Activated CD4-positive, alpha-beta T cell treated with anti-CD3 and anti-CD28 coated beads, Interleukin-2, amount 10 ng/mL, durations not matched to agents 7 days and 5 days (primary cell): ENCODE results near the gene LILRA2. TPM values are rescaled to one million over a fixed set of nuclear protein-coding genes. Genes with fewer than 3 reads are reported as not detected.

Source experiments
- CTCF ChIA-PET: fragments of 350-600 bp; sonication (Branson Sonifier 250); formaldehyde crosslinking; loops from one replicate; lab custom pipeline; 2021; ENCODE audit warnings: antibody characterized with exemption; lab: Charles Lee
- POLR2A ChIA-PET: fragments of 350-600 bp; sonication (Branson Sonifier 250); formaldehyde crosslinking; loops from one replicate; lab custom pipeline; 2021; ENCODE audit warnings: antibody characterized with exemption; lab: Charles Lee
- DNase-seq: peaks from one replicate; pipeline ENCODE4 v3.0.0-alpha.2; 2020
- H3K27ac Mint-ChIP-seq: one replicate; pipeline ENCODE4 v1.8.0; 2021; ENCODE audit warnings: mild to moderate bottlenecking, moderate library complexity, mixed read lengths
- H3K27me3 Mint-ChIP-seq: one replicate; pipeline ENCODE4 v1.8.0; 2021; ENCODE audit warnings: mixed read lengths
- H3K36me3 Mint-ChIP-seq: one replicate; pipeline ENCODE4 v1.8.0; 2021; ENCODE audit warnings: low read depth, mixed read lengths
- H3K4me1 Mint-ChIP-seq: one replicate; pipeline ENCODE4 v1.8.0; 2021; ENCODE audit warnings: mixed read lengths
- H3K4me3 Mint-ChIP-seq: one replicate; pipeline ENCODE4 v1.8.0; 2021; ENCODE audit warnings: mild to moderate bottlenecking, moderate library complexity, mixed read lengths
- H3K9me3 Mint-ChIP-seq: one replicate; pipeline ENCODE4 v1.8.0; 2021; ENCODE audit warnings: mixed read lengths
- total RNA-seq, 2 experiments: library from RNA; stranded (reverse); gene quantifications; one replicate each; pipeline ENCODE4 v1.2.3, GENCODE V29; 2021

The LILRA2 gene
- total RNA-seq: not detected

- CTCF ChIA-PET: no interaction called here
- Mint-ChIP-seq H3K36me3 (no peaks in the 10 kb centered on the region), H3K4me1 (peaks cover 9% of the 10 kb centered on the region), H3K27me3 (peaks cover 25% of the 10 kb centered on the region), H3K4me3 (no peak within 1 kb of the TSS), H3K27ac (no peak within 1 kb of the TSS), H3K9me3 (no peaks in the 10 kb centered on the region)
- DNase-seq: no peak
- POLR2A ChIA-PET: no interaction called here
Measured at GRCh38 chr19:54573330-54573872, at the start of gene LILRA2. Gene LILRA2, plus strand, starts transcription at chr19:54573790. Its CDS starts 89 bp downstream, at chr19:54573879.

GRCh38 chr19:54525636-54526035, 48.0 kb upstream of the LILRA2 start:
- H3K27me3 Mint-ChIP-seq: peaks cover 10% of the 10 kb centered on the region
- CTCF ChIA-PET: no interaction called here
- no peak overlapping the region for H3K4me3 Mint-ChIP-seq
- DNase-seq: no peak
- H3K27ac Mint-ChIP-seq: no peak overlapping the region
- H3K9me3 Mint-ChIP-seq: peaks cover 6% of the 10 kb centered on the region
- peaks cover 46% of the 10 kb centered on the region for H3K4me1 Mint-ChIP-seq
- POLR2A ChIA-PET: no interaction called here
- no peaks in the 10 kb centered on the region for H3K36me3 Mint-ChIP-seq

- H3K27me3 Mint-ChIP-seq: peaks cover 14% of the 10 kb centered on the region
- H3K4me1 Mint-ChIP-seq: peaks cover 40% of the 10 kb centered on the region
- DNase-seq: no peak
- POLR2A ChIA-PET: no interaction called here
- peaks cover 6% of the 10 kb centered on the region for H3K9me3 Mint-ChIP-seq
- no peak overlapping the region for H3K27ac Mint-ChIP-seq
- H3K4me3 Mint-ChIP-seq: no peak overlapping the region
- H3K36me3 Mint-ChIP-seq: no peaks in the 10 kb centered on the region
- CTCF ChIA-PET: interaction anchor here (0.6 kb wide), 1 partner anchor 23 kb away, joined by 3 read pairs; no protein-coding TSS in a partner anchor
Measured at GRCh38 chr19:54526972-54527371, 46.6 kb upstream of the LILRA2 start.

GRCh38 chr19:54530866-54531265, 42.7 kb upstream of the LILRA2 start:
- no peaks in the 10 kb centered on the region for H3K36me3 Mint-ChIP-seq
- peaks cover 37% of the 10 kb centered on the region for H3K27me3 Mint-ChIP-seq
- no peak overlapping the region for H3K4me3 Mint-ChIP-seq
- no peak overlapping the region for H3K27ac Mint-ChIP-seq
- ChIA-PET POLR2A (no interaction called here), CTCF (no interaction called here)
- no peak for DNase-seq
- H3K9me3 Mint-ChIP-seq: peaks cover 6% of the 10 kb centered on the region
- H3K4me1 Mint-ChIP-seq: peaks cover 43% of the 10 kb centered on the region

GRCh38 chr19:54532528-54532927, 41.1 kb upstream of the LILRA2 start:
- CTCF ChIA-PET: interaction anchor here (0.6 kb wide), 1 partner anchor 351 kb away, joined by 3 read pairs; no protein-coding TSS in a partner anchor
- peak overlapping the region; percentile 39 for H3K4me3 Mint-ChIP-seq
- H3K9me3 Mint-ChIP-seq: peaks cover 3% of the 10 kb centered on the region
- peaks cover 48% of the 10 kb centered on the region for H3K27me3 Mint-ChIP-seq
- H3K4me1 Mint-ChIP-seq: peaks cover 48% of the 10 kb centered on the region
- no peaks in the 10 kb centered on the region for H3K36me3 Mint-ChIP-seq
- DNase-seq: peak; percentile 20
- no peak overlapping the region for H3K27ac Mint-ChIP-seq
- POLR2A ChIA-PET: no interaction called here

- H3K27ac Mint-ChIP-seq: peak overlapping the region; percentile 4
- no peak for DNase-seq
- peaks cover 48% of the 10 kb centered on the region for H3K4me1 Mint-ChIP-seq
- POLR2A ChIA-PET: no interaction called here
- no peak overlapping the region for H3K4me3 Mint-ChIP-seq
- no peaks in the 10 kb centered on the region for H3K9me3 Mint-ChIP-seq
- CTCF ChIA-PET: no interaction called here
- no peaks in the 10 kb centered on the region for H3K36me3 Mint-ChIP-seq
- peaks cover 48% of the 10 kb centered on the region for H3K27me3 Mint-ChIP-seq
Measured at GRCh38 chr19:54533476-54533875, 40.1 kb upstream of the LILRA2 start.

GRCh38 chr19:54534156-54534555, 39.4 kb upstream of the LILRA2 start:
- peaks cover 45% of the 10 kb centered on the region for H3K27me3 Mint-ChIP-seq
- H3K4me1 Mint-ChIP-seq: peaks cover 41% of the 10 kb centered on the region
- no peak overlapping the region for H3K4me3 Mint-ChIP-seq
- H3K27ac Mint-ChIP-seq: no peak overlapping the region
- ChIA-PET CTCF (no interaction called here), POLR2A (no interaction called here)
- no peak for DNase-seq
- no peaks in the 10 kb centered on the region for H3K36me3 Mint-ChIP-seq
- H3K9me3 Mint-ChIP-seq: peaks cover 3% of the 10 kb centered on the region

- ChIA-PET POLR2A (no interaction called here), CTCF (no interaction called here)
- H3K4me3 Mint-ChIP-seq: no peak overlapping the region
- H3K27ac Mint-ChIP-seq: no peak overlapping the region
- no peaks in the 10 kb centered on the region for H3K36me3 Mint-ChIP-seq
- H3K4me1 Mint-ChIP-seq: peaks cover 38% of the 10 kb centered on the region
- peaks cover 38% of the 10 kb centered on the region for H3K27me3 Mint-ChIP-seq
- H3K9me3 Mint-ChIP-seq: peaks cover 3% of the 10 kb centered on the region
- DNase-seq: no peak
Measured at GRCh38 chr19:54535601-54536000, 38.0 kb upstream of the LILRA2 start.

GRCh38 chr19:54536956-54537355, 36.6 kb upstream of the LILRA2 start:
- Mint-ChIP-seq H3K9me3 (peaks cover 3% of the 10 kb centered on the region), H3K4me3 (no peak overlapping the region), H3K36me3 (no peaks in the 10 kb centered on the region), H3K27ac (no peak overlapping the region), H3K27me3 (peaks cover 35% of the 10 kb centered on the region), H3K4me1 (peaks cover 40% of the 10 kb centered on the region)
- POLR2A ChIA-PET: no interaction called here
- CTCF ChIA-PET: interaction anchor here (1.1 kb wide), 1 partner anchor 18 kb away, joined by 4 read pairs; no protein-coding TSS in a partner anchor
- DNase-seq: no peak

- peaks cover 6% of the 10 kb centered on the region for H3K36me3 Mint-ChIP-seq
- peaks cover 16% of the 10 kb centered on the region for H3K4me1 Mint-ChIP-seq
- no peak for DNase-seq
- peaks cover 4% of the 10 kb centered on the region for H3K9me3 Mint-ChIP-seq
- POLR2A ChIA-PET: no interaction called here
- CTCF ChIA-PET: interaction anchor here (0.7 kb wide), 1 partner anchor 558 kb away, joined by 3 read pairs; no protein-coding TSS in a partner anchor
- peaks cover 11% of the 10 kb centered on the region for H3K27me3 Mint-ChIP-seq
- H3K27ac Mint-ChIP-seq: no peak overlapping the region
- H3K4me3 Mint-ChIP-seq: no peak overlapping the region
Measured at GRCh38 chr19:54541712-54542111, 31.9 kb upstream of the LILRA2 start.

- Mint-ChIP-seq H3K4me1 (peaks cover 11% of the 10 kb centered on the region), H3K9me3 (peaks cover 4% of the 10 kb centered on the region), H3K27ac (no peak overlapping the region), H3K4me3 (no peak overlapping the region), H3K36me3 (peaks cover under 1% of the 10 kb centered on the region), H3K27me3 (peaks cover 13% of the 10 kb centered on the region)
- ChIA-PET POLR2A (no interaction called here), CTCF (no interaction called here)
- no peak for DNase-seq
Measured at GRCh38 chr19:54548806-54549205, 24.8 kb upstream of the LILRA2 start.

GRCh38 chr19:54549224-54549623, 24.4 kb upstream of the LILRA2 start:
- H3K4me1 Mint-ChIP-seq: peaks cover 11% of the 10 kb centered on the region
- DNase-seq: no peak
- no peak overlapping the region for H3K27ac Mint-ChIP-seq
- CTCF ChIA-PET: interaction anchor here (0.6 kb wide), 1 partner anchor 22 kb away, joined by 3 read pairs; no protein-coding TSS in a partner anchor
- no peak overlapping the region for H3K4me3 Mint-ChIP-seq
- H3K36me3 Mint-ChIP-seq: no peaks in the 10 kb centered on the region
- POLR2A ChIA-PET: no interaction called here
- H3K27me3 Mint-ChIP-seq: peaks cover 15% of the 10 kb centered on the region
- H3K9me3 Mint-ChIP-seq: peaks cover 4% of the 10 kb centered on the region

GRCh38 chr19:54551293-54551692, 22.3 kb upstream of the LILRA2 start:
- Mint-ChIP-seq H3K27me3 (peaks cover 24% of the 10 kb centered on the region), H3K4me1 (peaks cover 11% of the 10 kb centered on the region), H3K4me3 (no peak overlapping the region), H3K36me3 (no peaks in the 10 kb centered on the region), H3K9me3 (peaks cover 4% of the 10 kb centered on the region), H3K27ac (no peak overlapping the region)
- CTCF ChIA-PET: no interaction called here
- DNase-seq: peak; percentile 26
- POLR2A ChIA-PET: no interaction called here
